ENCODE results near the gene PHAX.

- TF ChIP-seq, protein P1, sequence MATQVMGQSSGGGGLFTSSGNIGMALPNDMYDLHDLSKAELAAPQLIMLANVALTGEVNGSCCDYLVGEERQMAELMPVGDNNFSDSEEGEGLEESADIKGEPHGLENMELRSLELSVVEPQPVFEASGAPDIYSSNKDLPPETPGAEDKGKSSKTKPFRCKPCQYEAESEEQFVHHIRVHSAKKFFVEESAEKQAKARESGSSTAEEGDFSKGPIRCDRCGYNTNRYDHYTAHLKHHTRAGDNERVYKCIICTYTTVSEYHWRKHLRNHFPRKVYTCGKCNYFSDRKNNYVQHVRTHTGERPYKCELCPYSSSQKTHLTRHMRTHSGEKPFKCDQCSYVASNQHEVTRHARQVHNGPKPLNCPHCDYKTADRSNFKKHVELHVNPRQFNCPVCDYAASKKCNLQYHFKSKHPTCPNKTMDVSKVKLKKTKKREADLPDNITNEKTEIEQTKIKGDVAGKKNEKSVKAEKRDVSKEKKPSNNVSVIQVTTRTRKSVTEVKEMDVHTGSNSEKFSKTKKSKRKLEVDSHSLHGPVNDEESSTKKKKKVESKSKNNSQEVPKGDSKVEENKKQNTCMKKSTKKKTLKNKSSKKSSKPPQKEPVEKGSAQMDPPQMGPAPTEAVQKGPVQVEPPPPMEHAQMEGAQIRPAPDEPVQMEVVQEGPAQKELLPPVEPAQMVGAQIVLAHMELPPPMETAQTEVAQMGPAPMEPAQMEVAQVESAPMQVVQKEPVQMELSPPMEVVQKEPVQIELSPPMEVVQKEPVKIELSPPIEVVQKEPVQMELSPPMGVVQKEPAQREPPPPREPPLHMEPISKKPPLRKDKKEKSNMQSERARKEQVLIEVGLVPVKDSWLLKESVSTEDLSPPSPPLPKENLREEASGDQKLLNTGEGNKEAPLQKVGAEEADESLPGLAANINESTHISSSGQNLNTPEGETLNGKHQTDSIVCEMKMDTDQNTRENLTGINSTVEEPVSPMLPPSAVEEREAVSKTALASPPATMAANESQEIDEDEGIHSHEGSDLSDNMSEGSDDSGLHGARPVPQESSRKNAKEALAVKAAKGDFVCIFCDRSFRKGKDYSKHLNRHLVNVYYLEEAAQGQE (IDR thresholded peaks at IDR 0.05; ENCODE audit: insufficient replicate concordance, low read depth) = no peak
- TF ChIP-seq CTCF (IDR thresholded peaks at IDR 0.05; ENCODE audit: insufficient read depth, low read length) = no peak
Measured at GRCh38 chr5:126583761-126584160, 17.0 kb upstream of the PHAX start.

Measured in HL-60 (cell line).